ENCODE data around the gene MAST3. TPM values are rescaled to one million over a fixed set of nuclear protein-coding genes. Genes with fewer than 3 reads are reported as not detected.
A peak's percentile ranks its signal among the peaks of the same experiment; 100 is the strongest.

Gene MAST3
- total and polyA plus RNA-seq, 2 of the 8 experiments (the other 6 are each of a cell fraction or from before 2014, with no cell fraction given) = 3.4 to 9.0 TPM

DNA sequence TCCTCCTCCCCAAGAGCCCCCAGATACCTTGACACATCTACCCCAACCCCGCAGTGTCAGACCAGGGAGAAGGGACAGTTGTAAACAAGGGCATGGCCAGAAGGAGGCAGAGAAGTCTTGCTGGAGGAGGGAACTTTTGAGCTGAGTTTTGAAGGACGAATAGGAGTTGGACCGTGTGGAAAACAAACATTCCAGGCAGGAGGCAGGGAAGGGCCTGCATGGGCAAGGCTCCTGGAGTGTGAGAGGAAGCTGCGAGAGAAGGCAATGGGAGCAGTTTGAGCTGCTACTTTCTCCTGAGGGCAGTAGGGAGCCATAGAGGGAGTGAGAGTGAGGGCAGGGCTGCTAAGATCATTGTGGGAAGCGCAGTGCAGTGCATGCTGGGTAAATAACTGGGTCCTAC is 34.1 kb upstream of the MAST3 start (continued):
- TF ChIP-seq BACH1 (IDR thresholded peaks at IDR 0.05; ENCODE audit: low read length) (no peak), RAD21 (IDR thresholded peaks at IDR 0.05 in 1 of 2, conservative IDR thresholded peaks at IDR 0.05 in 1 of 2; ENCODE audit: low read depth in 2 of 2, low read length in 2 of 2) (peak; percentile 62 to 69), POLR2AphosphoS5 (IDR thresholded peaks at IDR 0.05; ENCODE audit: low read depth, low read length) (no peak), SIN3A (conservative IDR thresholded peaks at IDR 0.05 in 1 of 2, IDR thresholded peaks at IDR 0.05 in 1 of 2; ENCODE audit: low read depth in 1 of 2, low read length in 2 of 2) (no peak), MAFK (IDR thresholded peaks at IDR 0.05; ENCODE audit: low read depth, low read length) (no peak)
- TF ChIP-seq, protein P1, sequence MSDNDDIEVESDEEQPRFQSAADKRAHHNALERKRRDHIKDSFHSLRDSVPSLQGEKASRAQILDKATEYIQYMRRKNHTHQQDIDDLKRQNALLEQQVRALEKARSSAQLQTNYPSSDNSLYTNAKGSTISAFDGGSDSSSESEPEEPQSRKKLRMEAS (IDR thresholded peaks at IDR 0.05) = no peak

All from H1 (cell line).